ENCODE measurements around the gene EXD3.

Gene EXD3

DNA sequence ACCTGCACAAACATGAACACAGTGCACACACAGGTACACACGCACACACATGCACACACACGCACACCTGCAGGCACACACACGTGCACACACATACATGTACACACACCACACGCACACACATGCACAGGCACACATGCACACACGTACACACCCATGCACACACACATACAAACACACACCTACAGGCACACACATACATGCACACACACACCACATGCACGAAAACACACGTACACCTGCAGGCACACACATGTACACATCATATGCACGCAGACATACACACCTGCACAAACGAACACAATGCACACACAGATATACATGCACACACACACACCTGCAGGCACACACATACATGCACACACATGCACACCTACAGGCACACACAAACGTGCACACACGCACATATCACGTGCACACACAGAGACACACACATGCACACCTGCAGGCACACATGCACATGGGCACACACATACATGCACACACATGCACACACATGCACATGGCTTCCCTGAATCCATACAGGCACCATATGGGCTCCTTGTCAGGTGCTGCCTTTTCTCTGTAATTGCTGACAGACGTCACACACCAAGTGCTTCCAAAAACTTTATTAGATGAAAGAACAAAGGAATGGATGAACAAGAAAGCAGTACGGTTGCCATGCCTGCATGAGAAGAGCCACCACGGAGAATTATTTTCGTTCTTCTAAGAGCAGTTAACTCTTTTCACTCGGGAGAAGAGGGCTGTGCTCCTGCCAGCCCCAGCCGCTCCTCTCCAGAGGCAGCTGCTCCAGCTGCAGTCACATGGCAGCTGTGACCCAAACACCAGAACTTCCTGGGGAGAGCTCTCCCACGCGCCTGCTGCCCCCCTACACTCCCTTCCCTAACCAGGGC, 57.2 kb downstream of the EXD3 start:
- no peak for DNase-seq (ENCODE audit: low spot score)

DNA sequence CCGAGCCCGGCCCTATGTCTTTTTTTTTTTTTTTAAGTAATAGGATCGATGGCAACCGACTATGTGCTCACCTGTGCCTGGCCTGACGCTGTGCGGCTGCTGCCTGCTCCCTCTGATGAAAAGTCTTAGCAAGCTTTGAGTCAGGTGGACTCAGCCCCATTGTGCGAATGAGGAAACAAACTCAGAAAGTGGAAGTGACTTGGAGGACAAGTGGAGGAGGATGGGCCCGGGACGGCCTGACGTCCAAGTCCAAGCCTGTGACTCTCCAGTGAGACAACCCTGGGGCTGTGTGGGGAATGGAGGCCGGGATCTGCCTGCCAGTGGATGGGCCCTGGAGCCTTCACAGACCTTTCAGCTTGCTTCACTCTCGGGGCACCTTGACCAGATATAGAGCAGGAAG, 57.9 kb downstream of the EXD3 start:
- no peak for DNase-seq (ENCODE audit: low spot score)

DNA sequence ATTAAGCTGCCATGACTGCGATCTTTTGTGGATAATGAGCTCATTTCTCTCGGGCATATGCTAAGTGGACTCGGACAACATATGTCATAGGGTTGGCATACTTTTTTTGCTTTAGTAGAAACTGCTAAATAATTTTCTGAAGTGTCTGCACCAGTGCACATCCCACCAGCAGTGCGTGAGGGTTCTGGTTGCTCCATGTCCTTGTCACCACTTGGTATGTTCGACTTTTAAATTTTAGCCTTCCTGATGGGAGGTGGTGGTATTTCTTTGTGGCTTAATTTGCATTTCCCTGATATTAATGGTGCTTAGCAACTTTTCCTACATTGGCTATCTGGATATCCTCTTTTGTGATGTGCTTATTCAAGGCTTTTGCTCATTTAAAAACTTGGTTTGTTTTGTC, 63.1 kb downstream of the EXD3 start:
- DNase-seq (ENCODE audit: low spot score) = no peak

DNA sequence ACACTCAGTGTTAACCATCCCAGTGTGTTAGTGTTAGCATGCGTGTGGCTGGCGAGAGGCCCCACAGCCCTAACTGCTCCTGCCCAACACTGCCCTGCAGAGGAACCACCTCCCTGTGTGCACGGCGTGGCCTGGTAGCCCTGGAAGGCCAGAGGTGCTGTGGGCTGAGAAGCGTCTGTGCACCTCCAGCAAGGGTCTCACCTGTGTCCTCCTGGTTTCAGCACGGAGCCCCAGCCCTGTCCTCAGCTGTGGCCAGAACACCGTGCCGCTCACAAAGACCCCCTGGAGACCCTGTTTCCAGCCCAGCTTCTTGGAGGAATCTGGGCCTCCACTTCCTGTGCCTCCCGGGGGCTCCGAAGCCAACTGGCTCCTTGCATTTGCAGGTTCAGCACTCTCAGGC, 64.8 kb downstream of the EXD3 start:
- DNase-seq (ENCODE audit: low spot score) = no peak

DNA sequence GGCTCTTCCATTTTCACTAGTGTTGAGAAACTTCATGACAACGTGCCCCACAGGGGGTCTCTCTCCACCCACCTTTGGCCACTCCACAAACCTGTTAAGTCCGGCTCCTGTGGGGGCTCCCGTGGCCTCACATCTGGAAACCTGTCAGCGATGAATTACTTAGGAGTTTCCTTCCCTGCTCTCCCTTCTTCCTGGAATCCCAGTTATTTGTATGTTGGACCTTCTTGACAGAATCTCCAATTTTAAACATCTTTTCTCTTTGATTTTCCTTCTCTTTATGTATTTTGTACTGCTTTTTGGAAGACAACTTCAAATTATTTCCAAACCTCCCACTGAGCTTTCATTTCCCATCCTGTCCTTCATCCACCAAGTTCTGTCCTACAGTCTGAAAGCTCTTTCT, 65.8 kb downstream of the EXD3 start:
- DNase-seq (ENCODE audit: low spot score) = no peak

DNA sequence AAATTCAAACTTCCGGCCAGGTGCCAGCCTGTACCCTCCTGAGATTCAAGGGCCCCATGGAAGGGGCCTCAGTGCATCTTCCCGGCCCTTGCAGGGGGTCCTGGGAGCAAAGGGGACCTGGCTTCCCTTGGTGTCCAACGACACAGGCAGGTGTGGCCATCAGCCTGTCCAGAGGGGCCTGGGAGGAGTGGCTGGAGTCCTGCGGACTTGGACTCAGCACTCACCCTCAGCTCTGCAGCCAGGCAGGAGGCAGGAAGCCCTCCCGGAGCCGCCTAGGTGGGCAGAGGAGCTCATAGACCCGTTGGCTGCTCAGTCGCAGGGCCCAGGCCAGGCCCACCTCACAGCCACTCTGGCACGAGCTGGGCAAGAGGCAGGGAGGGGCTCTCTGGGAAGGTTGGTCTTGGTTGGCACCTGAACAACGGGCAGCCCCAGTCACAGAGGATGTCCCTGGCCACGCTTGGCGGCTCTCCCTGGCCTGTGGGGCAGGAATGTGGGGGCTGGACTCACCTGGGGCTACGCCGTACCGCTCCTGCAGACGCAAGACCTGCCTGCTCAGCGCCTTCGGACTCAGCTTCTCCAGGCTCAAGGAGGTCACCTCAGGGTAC, 67.1 kb downstream of the EXD3 start:
- no peak for DNase-seq (ENCODE audit: low spot score)

DNA sequence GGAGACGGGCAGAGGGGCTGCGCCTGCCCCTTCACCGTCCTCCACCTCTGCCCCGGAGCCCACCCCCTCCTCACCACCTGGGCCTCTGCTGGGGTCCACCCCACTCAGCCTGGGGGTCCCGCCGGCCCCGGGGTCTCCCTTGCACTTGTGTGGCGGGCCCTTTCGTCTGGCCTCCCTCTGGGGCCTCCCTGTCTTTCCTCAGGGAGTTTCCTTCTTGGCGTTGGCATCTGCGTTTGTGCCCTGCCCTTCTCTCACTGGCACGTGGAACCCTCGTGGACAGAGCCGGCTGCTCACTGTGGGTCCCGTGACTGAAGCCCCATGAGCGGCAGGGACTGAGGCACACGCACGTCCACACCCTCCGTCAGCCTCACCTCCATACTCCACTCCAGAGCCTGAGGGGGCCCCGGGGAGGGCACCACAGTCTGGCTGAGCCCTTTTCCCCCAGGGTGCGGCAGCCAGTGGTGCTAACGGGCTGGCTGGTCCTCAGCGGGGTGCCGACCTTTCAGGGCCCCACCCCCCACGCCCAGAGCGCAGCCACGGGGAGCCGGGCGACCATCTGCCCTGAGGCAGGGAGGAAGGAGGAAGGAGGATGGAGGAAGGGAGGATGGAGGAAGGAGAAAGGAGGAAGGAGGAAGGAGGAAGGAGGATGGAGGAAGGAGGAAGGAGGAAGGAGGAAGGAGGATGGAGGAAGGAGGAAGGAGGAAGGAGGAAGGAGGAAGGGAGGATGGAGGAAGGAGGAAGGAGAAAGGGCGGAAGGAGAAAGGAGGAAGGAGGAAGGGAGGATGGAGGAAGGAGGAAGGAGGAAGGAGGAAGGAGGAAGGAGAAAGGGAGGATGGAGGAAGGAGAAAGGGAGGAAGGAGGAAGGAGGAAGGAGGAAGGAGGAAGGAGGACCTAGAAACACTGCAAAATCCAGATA, 67.9 kb downstream of the EXD3 start:
- DNase-seq (ENCODE audit: low spot score) = no peak

DNA sequence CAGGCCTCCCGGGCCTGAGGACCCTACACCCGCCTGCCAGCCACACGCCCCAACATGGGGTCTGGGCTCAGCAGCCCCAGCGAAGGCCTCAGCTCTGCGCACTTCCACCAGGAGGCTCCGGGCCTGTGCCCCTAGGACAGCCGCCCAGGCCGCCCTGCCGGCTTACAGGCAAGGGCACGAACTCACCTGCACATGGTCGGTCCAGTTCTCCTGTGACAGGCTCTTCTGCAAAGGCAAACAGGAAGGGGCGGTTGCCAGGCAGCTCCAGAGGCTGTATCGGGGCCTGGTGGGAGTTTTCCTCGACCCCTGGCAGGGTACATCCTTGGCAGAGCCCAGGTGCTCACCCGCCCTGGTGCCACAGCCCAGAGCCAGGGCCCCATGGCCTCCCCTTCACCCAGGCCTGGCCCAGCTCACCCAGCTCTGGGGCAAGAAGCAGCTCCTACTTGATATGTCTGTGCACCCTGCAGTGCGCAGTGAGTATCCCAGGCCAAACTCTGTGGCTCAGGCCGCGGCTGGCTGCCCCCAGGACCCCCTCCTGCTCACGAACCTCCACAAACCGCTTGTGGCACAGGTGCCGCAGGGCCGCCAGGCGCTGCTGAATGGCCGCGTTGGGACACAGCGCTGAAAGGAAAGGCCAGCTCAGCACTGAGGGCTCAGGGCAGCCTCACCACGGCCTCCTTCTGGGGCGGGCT, 68.7 kb downstream of the EXD3 start:
- DNase-seq (ENCODE audit: low spot score) = no peak

DNA sequence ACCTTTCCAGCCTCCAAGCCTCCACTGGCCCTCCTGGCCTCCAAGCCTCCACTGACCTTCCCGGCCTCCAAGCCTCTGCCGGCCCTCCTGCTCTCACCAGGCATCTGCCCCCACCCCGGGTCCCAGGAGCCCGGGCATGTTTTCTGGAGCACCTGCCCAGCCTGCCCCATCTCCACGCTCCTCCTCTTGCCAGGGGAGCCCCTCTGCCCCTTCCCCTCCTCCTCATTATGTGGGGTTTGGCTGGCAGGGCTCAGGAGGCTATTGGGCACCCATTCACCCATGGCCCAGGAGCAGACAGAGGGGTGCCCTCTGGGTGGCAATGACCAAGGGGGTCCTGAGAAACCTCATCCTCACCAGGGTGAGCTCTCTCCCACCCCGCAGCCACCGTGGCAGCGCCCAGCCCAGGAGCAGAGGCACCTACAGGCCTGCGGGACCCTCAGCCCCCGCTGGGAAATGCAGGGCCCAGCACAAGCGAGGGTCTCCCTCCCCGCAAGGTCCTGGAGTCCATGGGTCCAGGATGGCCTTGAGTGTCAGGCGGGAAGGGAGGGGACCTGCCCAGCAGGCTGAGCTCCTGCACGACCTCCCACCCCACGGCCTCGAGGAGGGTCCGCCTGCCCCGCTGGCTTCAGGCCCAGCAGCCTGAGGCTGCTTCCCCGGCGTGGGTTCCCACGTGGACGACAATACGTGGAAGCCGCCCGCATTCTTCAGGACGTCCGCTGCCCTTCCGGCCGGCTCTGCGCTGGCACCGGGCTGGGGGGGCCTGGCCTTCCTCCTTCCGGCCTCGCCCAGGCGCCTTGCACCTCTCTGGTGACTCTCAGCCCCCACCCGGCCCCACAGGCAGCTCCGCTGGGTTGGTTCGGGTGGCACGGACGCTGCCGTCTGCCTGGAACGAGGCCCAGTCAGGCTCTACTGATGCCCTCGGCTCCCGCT, 69.5 kb downstream of the EXD3 start:
- no peak for DNase-seq (ENCODE audit: low spot score)

DNA sequence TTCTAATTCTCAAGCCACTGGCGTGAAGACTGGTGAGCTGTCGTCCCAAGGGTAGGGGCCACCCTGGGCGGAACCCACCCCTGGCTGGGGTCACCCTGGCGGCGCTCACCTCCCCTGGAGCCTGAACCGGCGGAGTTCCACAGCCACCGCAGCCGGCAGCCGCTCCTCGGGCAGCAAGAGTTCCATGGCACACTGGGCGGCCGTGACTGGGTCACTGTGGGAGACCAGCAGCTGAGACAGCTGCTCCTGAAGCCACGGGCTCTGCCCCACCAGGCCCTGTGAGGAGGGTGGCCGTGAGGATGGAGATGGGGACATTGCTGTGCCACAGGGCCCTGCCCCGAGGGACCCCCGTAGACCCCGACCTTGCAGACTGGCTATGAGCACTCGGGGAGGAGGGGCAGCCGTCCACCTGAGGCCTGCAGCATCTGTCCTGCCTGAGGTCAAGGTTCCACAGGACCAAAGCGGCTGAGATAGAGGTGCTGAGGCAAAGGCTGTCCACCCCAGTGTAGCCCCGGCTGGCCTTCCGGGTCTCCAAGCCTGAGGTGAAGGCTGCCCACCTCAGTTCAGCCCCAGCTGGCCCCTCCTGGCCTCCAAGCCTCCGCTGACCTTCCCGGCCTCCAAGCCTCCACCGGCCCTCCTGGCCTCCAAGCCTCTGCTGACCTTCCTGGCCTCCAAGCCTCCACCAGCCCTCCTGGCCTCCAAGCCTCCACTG, 70.3 kb downstream of the EXD3 start:
- no peak for DNase-seq (ENCODE audit: low spot score)

DNA sequence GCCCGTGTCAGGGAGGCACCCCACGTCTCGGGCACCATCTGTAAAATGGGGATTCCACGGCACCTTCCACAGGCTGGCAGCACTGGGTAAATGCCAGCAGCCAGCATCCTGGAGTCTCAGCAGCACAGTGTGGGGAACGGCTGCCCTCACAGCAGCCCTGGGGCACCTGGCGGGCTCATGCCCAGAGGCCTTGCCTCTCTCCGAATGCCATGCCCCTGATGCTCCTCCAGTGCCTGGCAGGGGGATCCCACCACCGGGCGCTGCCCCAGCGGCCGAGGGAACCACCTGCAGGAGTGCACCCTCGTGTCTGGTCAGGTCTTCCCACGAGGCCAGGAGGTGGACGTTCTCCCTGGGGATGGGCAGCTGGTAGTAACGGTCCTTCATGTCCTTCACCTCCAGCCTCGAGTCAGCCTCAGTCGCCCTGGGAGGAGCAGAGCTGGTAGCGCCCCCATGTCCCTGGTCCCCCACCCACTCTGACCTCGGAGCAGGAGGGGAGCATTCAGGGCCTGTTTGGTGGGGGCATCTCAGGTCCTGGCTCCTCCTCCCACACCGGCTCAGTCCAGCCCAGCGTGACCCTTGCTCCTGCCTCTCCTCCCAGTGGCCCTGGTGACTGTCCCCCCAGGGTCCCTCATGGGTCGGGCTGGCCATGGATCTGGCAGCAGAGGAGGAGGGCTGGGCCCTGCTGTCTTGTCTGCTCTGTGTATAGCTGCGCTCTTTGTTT, 71.0 kb downstream of the EXD3 start:
- no peak for DNase-seq (ENCODE audit: low spot score)

DNA sequence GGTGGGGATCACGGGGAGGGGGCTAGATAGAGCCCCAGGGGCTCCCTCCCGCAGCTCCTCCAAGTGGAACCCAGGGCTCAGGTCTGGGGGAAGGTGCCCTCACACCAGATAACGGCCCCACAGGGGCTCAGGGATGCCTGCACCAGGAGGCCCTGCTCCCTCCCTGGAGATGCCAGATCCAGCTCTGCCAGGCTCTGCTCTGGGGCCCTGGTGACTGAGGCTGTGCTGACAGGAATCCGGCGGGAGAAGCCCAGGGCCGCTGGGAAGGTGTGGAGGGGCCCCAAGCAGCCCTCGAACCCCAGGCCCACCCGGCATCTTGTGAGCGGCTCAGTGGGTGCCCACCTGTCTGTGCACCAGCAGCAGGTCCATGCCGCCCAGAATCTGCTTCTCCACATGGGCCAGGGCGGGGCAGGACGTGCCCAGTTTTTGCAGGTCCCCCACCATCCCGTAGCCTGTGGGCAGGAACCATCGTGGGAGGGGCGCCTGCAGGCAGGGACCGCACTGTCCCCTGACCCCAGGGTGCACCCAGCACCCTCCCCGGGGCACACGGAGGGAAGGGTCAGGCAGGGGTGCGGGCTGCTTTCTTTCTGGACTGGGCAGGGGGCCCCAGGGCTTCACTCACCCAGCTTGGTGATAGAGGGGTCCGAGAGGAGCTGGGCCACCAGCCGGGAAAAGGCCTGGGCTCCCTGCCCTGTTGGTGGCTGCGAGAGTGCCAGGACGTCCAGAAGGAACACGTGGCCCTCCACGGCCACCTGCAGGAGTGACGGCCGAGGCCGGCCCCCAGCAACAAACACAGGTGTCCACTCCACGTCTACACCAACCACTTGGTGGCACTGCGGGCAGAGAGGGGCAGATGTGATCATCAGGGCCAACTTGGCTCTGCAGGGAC, 72.0 kb downstream of the EXD3 start:
- DNase-seq (ENCODE audit: low spot score) = no peak

DNA sequence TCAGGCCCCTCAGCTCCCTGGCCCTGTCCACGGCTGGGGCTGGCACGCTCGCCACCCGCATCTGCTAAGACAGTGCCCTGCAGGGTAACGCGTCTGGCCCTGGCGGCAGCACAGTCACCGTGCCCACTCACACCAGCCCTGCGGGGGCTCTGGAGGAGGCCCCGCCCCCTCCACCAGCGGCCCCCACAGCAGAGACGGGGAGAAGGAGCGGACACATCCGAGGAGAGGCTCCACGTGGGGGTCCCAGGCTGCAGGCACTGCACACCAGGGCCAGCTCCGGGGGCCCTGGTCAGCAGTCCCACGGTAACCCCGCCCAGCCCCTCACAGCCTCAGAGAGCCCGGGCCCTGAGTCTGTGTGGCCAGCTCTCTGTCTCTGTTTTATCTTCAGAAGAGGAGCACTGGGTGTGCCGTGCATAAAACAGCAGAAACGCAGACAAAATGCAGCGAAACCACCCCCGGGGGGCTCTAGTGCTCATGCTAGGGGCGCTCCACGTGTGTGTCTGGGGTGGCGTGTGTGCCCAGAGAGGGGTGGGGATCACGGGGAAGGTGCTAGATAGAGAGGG, 73.4 kb downstream of the EXD3 start:
- no peak for DNase-seq (ENCODE audit: low spot score)

DNA sequence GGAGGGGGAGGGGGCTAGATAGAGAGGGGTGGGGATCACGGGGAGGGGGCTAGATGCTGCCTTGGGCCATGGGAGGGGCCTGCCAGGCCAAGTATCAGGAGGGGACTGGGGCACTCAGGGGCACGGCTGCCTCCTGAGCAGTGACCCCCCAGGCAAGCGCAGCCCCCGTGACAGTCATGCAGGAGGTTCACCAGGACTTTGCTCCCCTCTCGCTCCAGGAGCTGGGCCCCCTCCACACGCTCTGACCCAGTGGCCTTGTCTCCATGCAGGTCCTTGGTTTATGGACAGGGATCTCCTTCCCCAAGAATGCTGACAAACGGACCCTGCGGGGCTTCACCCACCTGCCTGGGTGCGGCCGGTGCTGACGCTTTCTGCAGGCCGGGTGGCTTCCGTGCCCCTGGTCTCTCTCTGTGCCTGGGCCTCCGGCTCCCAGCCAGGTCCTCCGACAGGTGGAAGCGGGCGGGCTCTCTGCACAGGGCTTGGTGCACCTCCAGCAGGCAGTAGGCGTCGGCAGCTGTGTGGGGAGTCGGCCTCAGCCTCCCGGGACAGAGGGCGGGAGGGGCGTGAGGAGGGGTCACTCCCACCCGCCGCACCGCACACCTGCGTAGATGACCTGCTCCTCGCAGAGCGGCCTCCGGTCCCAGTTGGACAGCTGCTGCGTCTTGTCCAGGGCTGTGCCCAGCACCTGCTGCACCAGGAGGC, 74.0 kb downstream of the EXD3 start:
- DNase-seq (ENCODE audit: low spot score) = no peak

DNA sequence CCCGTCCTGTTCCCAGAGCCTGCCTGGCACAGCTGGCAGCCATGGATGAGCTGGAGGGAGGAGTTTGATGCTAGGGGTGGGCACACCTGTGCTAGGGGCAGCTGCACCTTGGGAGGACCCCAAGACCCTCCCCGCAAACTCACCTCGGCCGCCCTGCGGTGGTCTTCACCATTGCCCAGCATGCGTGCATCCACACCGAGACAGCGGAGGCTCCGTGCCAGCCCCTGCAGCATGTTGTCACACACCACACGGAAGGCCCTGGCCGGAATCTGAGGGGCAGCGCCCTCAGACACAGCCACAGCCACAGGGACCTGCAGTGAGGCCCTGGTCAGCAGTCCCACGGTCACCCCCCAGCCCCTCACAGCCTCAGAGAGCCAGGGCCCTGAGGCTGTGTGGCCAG, 75.0 kb downstream of the EXD3 start:
- DNase-seq (ENCODE audit: low spot score) = no peak

DNA sequence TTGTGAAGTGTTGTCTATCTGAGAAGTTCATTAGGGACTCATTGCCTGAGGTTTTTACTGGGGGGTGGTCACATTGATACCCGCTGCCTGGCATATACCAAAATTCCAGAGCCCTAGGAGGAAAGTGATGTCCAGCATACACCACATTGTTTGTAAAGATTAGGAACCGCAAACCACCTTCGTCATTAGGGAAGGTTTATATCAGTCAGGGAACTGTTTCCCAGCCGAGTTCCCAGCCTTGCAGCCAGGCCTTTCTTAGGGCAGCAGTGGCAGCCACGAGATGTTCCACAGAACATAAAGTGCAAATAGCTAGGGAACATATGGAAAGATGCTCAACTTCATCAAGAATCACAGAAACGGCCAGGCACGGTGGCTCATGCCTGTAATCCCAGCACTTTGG, 80.5 kb downstream of the EXD3 start:
- no peak for DNase-seq (ENCODE audit: low spot score)

DNA sequence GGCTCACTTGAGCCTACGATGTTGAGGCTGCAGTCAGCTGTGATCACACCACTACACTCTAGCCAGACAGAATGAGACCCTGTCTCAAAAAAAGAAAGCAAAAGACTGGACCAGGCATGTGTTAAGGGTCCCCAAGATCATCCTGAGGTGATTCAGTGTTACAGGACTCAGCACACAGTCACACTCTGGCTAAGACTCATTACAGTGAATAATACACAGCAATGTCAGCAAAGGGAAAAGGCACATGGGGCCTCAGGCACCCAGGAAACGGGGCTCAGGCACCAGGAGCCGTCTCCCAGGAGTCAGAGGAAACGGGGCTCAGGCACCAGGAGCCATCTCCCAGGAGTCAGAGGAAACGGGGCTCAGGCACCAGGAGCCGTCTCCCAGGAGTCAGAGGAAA, 81.7 kb downstream of the EXD3 start:
- DNase-seq (ENCODE audit: low spot score) = no peak
